Left lung (tissue), 10 donors: ENCODE measurements around the gene FBXO41. TPM values are rescaled to one million over a fixed set of nuclear protein-coding genes. Genes with fewer than 3 reads are reported as not detected.

Source experiments
- ATAC-seq: fragments of 200-7000 bp; cut with Tn5 transposase; one replicate; pipeline ENCODE4 v1.9.1; 2020; ENCODE audit warnings: moderate library complexity
- DNase-seq, 4 donors: peaks; one replicate each; pipeline ENCODE4 v3.0.0-alpha.2; 2013 to 2020
- H3K27ac ChIP-seq, 2 donors: fragments of 200-600 bp; sonication (generic) in 1 of 2; one replicate each; pipeline versions ENCODE4 v1.5.0 to v1.8.0; 2020 to 2021
- H3K27me3 ChIP-seq, 2 donors: fragments of 200-600 bp; sonication (generic) in 1 of 2; one replicate each; pipeline versions ENCODE4 v1.5.0 to v1.8.0; 2020 to 2021
- H3K36me3 ChIP-seq, 2 donors: fragments of 200-600 bp; sonication (generic) in 1 of 2; one replicate each; pipeline versions ENCODE4 v1.5.0 to v1.8.0; 2020 to 2021
- H3K4me1 ChIP-seq, 2 donors: fragments of 200-600 bp; one replicate each; pipeline ENCODE4 v1.8.0; 2021
- H3K4me3 ChIP-seq, 2 donors: fragments of 200-600 bp; sonication (generic) in 1 of 2; one replicate each; pipeline versions ENCODE4 v1.5.0 to v1.8.0; 2020 to 2021; ENCODE audit warnings: mild to moderate bottlenecking in 1 of 2
- H3K9me3 ChIP-seq, 2 donors: fragments of 200-600 bp; sonication (generic) in 1 of 2; one replicate each; pipeline versions ENCODE4 v1.5.0 to v1.8.0; 2020 to 2021
- intact Hi-C, 2 donors: fragments of 100-400 bp; cut with DNase I; formaldehyde crosslinking; loops; one replicate each; pipeline versions ENCODE4 v1.11.2 to v1.14.2; 2022
- polyA plus RNA-seq, 6 donors: library from polyadenylated mRNA; unstranded; fragments of 120-200 nt; gene quantifications; one replicate each; pipeline ENCODE4 v1.2.1, GENCODE V29; 2013; ENCODE audit not compliant: insufficient read length in 6 of 6
- total RNA-seq, 2 donors: library from RNA; stranded (reverse); fragmentation: NEBNext Ultra II Directional; extraction: Animal tissue kit (Norgen Biotek cat#: 25700); gene quantifications; one replicate each; pipeline ENCODE4 v1.2.1, GENCODE V29; 2021
- TF ChIP-seq, protein P1 (sequence below), 2 donors: fragments of 200-600 bp; sonication (generic) in 1 of 2; IDR thresholded peaks; one replicate each; pipeline versions ENCODE4 v1.5.0 to v1.8.0; 2021; ENCODE audit warnings: antibody characterized with exemption in 2 of 2
- donor health status: DM: no; HTN: yes; CAD: no.
- donor health status: DM: no; HTN: no; CAD: no.

Gene FBXO41
- total and polyA plus RNA-seq, 8 donors, result 1.4 to 3.5 (median 1.9) TPM

DNA sequence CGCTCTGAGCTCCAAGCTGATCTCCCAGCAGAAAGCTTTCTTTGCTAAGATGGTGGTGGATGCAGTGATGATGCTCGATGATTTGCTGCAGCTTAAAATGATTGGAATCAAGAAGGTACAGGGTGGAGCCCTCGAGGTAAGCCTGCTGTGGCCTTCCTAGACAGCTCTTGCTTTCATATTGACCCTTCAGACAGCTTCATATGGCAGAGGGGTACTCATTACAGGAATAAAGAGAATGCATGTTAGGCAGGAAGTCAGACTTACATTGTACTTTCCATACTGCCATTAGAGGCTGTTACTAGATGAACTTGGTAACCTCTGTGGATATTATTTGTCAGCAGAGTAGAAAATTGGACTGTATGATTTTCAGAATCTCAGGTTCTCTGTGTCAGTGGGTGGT lies 39.7 kb downstream of the FBXO41 start:
- ATAC-seq (no peak), DNase-seq (no peak)
- no peaks in the 10 kb centered on the region for H3K9me3 ChIP-seq
- no peak overlapping the region for H3K27ac ChIP-seq
- no peak overlapping the region for H3K4me3 ChIP-seq
- H3K27me3 ChIP-seq, result no peaks in the 10 kb centered on the region
- intact Hi-C loops, result no loop called here
- peaks cover 0 to 100% of the 10 kb centered on the region in 2 donors for H3K36me3 ChIP-seq
- TF ChIP-seq, protein P1, sequence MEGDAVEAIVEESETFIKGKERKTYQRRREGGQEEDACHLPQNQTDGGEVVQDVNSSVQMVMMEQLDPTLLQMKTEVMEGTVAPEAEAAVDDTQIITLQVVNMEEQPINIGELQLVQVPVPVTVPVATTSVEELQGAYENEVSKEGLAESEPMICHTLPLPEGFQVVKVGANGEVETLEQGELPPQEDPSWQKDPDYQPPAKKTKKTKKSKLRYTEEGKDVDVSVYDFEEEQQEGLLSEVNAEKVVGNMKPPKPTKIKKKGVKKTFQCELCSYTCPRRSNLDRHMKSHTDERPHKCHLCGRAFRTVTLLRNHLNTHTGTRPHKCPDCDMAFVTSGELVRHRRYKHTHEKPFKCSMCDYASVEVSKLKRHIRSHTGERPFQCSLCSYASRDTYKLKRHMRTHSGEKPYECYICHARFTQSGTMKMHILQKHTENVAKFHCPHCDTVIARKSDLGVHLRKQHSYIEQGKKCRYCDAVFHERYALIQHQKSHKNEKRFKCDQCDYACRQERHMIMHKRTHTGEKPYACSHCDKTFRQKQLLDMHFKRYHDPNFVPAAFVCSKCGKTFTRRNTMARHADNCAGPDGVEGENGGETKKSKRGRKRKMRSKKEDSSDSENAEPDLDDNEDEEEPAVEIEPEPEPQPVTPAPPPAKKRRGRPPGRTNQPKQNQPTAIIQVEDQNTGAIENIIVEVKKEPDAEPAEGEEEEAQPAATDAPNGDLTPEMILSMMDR (IDR thresholded peaks at IDR 0.05), result no peak
- H3K4me1 ChIP-seq, result peaks cover 6 to 17% of the 10 kb centered on the region in 2 donors

DNA sequence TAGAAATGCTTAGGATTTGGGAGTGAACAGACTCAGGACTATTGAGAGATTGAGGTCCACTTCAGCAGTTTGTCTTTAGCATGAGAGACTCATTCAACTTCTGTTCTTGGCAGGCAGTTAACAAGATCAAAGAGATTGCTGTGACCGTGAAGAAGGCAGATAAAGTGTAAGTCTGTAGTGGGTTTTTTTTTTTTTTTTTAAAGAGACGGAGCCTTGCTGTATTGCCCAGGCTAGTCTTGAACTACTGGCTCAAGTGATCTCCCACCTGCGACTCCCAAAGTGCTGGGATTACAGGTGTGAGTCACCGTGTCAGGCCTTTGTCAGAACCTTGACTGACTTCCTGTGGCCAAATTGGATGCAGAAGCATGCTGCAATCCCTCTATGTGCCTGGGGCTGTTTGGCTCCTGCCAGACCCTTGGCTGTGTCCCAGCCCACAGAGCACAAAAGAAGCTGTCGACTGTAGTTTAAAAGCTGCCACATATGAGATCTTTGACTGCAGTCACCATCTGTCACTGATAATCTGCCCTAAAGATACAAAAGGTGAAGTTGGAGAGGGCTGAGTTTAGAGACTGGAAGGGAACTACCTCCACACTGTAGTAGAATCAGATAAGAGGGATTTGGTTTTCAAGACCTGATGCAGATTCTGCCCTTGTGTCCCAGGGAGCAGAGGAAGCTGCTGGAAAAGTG lies 40.3 kb downstream of the FBXO41 start:
- peak; percentile 93 for ATAC-seq

DNA sequence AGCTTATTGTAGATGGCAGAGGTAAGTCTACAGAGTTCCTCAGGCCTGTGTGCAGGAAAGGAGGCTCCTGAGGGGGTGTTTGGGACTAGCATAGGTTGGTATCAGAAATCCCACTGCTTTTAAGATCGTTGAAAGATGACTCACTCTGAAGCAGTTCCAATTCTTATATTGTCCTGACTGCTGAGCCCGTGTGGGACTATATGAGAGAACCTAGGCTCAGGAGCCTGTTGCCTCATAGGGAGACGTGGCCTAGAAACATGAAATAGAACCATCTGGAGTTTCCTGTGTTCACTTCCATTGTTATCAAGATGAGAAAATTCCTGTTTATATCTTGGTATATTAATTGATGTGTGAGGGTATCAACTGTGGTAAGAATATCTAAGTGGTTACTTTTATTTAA lies 44.5 kb downstream of the FBXO41 start:
- no peaks in the 10 kb centered on the region for H3K27me3 ChIP-seq
- TF ChIP-seq, protein P1 (IDR thresholded peaks at IDR 0.05), result no peak
- H3K4me1 ChIP-seq, result peaks cover 29 to 64% of the 10 kb centered on the region in 2 donors
- no peak for DNase-seq
- ATAC-seq, result no peak
- no peak overlapping the region for H3K27ac ChIP-seq
- H3K36me3 ChIP-seq, result peaks cover 0 to 62% of the 10 kb centered on the region in 2 donors
- no peaks in the 10 kb centered on the region for H3K9me3 ChIP-seq
- intact Hi-C loops, result no loop called here
- H3K4me3 ChIP-seq, result no peak overlapping the region

More for the DNA sequence above, 40.3 kb downstream of the FBXO41 start:
- intact Hi-C loops, result no loop called here
- Histone ChIP-seq H3K27ac (no peak overlapping the region), H3K4me1 (peaks cover 9 to 21% of the 10 kb centered on the region in 2 donors), H3K4me3 (no peak overlapping the region), H3K9me3 (no peaks in the 10 kb centered on the region), H3K36me3 (peaks cover 0 to 100% of the 10 kb centered on the region in 2 donors), H3K27me3 (no peaks in the 10 kb centered on the region)
- DNase-seq, result peak in 2 of 4 donors; percentile 49 to 66
- TF ChIP-seq, protein P1 (IDR thresholded peaks at IDR 0.05), result no peak

DNA sequence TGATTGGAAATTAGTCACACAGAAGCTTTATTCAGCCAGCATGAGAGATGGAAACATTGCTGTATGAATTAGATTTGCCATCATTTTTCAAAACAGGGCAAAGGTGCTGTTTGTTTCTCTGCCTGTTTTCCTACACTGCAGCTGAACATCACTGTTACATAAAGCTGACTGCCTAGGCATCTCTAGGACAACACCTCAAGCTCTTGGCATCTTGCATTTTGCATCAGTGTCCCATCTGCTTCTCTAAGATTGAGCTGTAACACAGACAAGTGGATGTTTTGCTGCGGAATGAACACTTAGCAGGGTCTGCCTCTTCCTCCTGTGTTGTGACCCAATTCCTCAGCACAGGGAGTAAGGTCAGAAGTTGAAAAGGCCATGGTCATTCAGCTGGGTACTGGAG lies 45.3 kb downstream of the FBXO41 start:
- Histone ChIP-seq H3K36me3 (peaks cover 0 to 54% of the 10 kb centered on the region in 2 donors), H3K9me3 (no peaks in the 10 kb centered on the region), H3K4me3 (no peak overlapping the region), H3K27ac (no peak overlapping the region), H3K4me1 (peaks cover 24 to 65% of the 10 kb centered on the region in 2 donors), H3K27me3 (no peaks in the 10 kb centered on the region)
- intact Hi-C loops, result no loop called here
- TF ChIP-seq, protein P1 (IDR thresholded peaks at IDR 0.05), result no peak
- no peak for ATAC-seq
- no peak for DNase-seq

DNA sequence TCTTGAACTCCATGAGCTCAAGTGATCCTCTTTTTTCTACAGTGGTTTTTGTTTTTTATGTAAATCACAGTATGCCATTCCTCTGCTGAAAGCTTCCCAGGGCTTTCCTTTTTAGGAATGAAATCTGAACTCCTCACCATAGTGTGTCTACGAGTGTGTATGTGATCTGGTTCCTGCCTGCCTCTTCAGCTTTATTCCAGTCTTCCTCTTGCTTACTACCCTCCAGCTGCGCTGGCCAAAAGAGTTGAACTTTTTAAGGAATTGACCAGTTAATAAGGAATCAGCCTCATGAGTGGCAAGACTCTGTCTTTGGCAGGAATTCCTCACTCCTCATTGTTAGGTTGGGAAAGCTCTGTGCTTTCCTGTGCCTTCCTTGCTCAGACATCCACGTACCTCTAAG lies 46.1 kb downstream of the FBXO41 start:
- TF ChIP-seq, protein P1 (IDR thresholded peaks at IDR 0.05), result no peak
- no peaks in the 10 kb centered on the region for H3K27me3 ChIP-seq
- no peak for ATAC-seq
- H3K4me3 ChIP-seq, result no peak overlapping the region
- no peak for DNase-seq
- H3K4me1 ChIP-seq, result peaks cover 24 to 59% of the 10 kb centered on the region in 2 donors
- intact Hi-C loops, result no loop called here
- peaks cover 0 to 46% of the 10 kb centered on the region in 2 donors for H3K36me3 ChIP-seq
- H3K9me3 ChIP-seq, result no peaks in the 10 kb centered on the region
- H3K27ac ChIP-seq, result no peak overlapping the region
